ENCODE results near the gene NBR1.
"Not testable (repeated sequence)": the region's sequence is repeated elsewhere in the genome, so short reads cannot be mapped to it uniquely, and the experiment has no call there.

NBR1 gene

GRCh38 chr17:43159232-43159631 lies 11.8 kb upstream of the NBR1 start:
- DNase-seq (ENCODE audit: low spot score) = not testable (repeated sequence)

- not testable (repeated sequence) for DNase-seq (ENCODE audit: low spot score)
These were observed 11.1 kb upstream of the NBR1 start for GRCh38 chr17:43159957-43160356.

- DNase-seq (ENCODE audit: low spot score) = not testable (repeated sequence)
These were observed 5.0 kb upstream of the NBR1 start for GRCh38 chr17:43165971-43166370.

- peak; percentile 63 for DNase-seq (ENCODE audit: low spot score)
These were observed 1.4 kb upstream of the NBR1 start for GRCh38 chr17:43169561-43170139.

- peak; percentile 89 for DNase-seq (ENCODE audit: low spot score)
These were observed 761 bp upstream of the NBR1 start for GRCh38 chr17:43170140-43170765.

GRCh38 chr17:43171586-43172487 lies 823 bp downstream of the NBR1 start:
- no peak for DNase-seq (ENCODE audit: low spot score)

GRCh38 chr17:43175213-43176118 lies 4.5 kb downstream of the NBR1 start:
- DNase-seq (ENCODE audit: low spot score) = no peak

- DNase-seq (ENCODE audit: low spot score) = no peak
These were observed 5.1 kb downstream of the NBR1 start for GRCh38 chr17:43176119-43176570.

GRCh38 chr17:43183921-43184320 lies 12.9 kb downstream of the NBR1 start:
- DNase-seq (ENCODE audit: low spot score) = no peak

GRCh38 chr17:43186656-43187055 lies 15.6 kb downstream of the NBR1 start:
- DNase-seq (ENCODE audit: low spot score) = not testable (repeated sequence)

GRCh38 chr17:43193251-43193650 lies 22.2 kb downstream of the NBR1 start:
- DNase-seq (ENCODE audit: low spot score) = no peak

GRCh38 chr17:43199633-43200032 lies 28.6 kb downstream of the NBR1 start:
- no peak for DNase-seq (ENCODE audit: low spot score)

- no peak for DNase-seq (ENCODE audit: low spot score)
These were observed 29.1 kb downstream of the NBR1 start for GRCh38 chr17:43200127-43200526.

- not testable (repeated sequence) for DNase-seq (ENCODE audit: low spot score)
These were observed 32.0 kb downstream of the NBR1 start for GRCh38 chr17:43203013-43203412.

- DNase-seq (ENCODE audit: low spot score) = no peak
These were observed 39.6 kb downstream of the NBR1 start for GRCh38 chr17:43210576-43210975.

- DNase-seq (ENCODE audit: low spot score) = no peak
These were observed 40.1 kb downstream of the NBR1 start for GRCh38 chr17:43211123-43211479.

- DNase-seq (ENCODE audit: low spot score) = peak; percentile 84
These were observed 40.7 kb downstream of the NBR1 start, which contains the start of gene TMEM106A for GRCh38 chr17:43211480-43212402. TMEM106A (plus strand) TSS chr17:43211875; CDS start chr17:43213042, 1,167 bp downstream.

- DNase-seq (ENCODE audit: low spot score) = no peak
These were observed 41.9 kb downstream of the NBR1 start for GRCh38 chr17:43212641-43213490.

- DNase-seq (ENCODE audit: low spot score) = no peak
These were observed 42.5 kb downstream of the NBR1 start for GRCh38 chr17:43213545-43213944.

GRCh38 chr17:43215341-43215740 lies 44.3 kb downstream of the NBR1 start:
- DNase-seq (ENCODE audit: low spot score) = no peak
